SK-N-SH (cell line): ENCODE measurements around the gene ETV6.

Experiments used
- CTCF ChIP-seq: fragments of 200-600 bp; sonication (generic); IDR thresholded peaks from 2 replicates; pipeline ENCODE4 v1.6.1; 2017; ENCODE audit warnings: antibody characterized with exemption, mild to moderate bottlenecking, moderate library complexity
- EP300 ChIP-seq, 2 experiments: IDR thresholded peaks; 2 replicates each; pipeline versions ENCODE4 v1.4.0 to v1.6.1; 2012; ENCODE audit warnings: borderline replicate concordance in 1 of 2, low read depth in 1 of 2, low read length in 1 of 2
- GABPA ChIP-seq: IDR thresholded peaks from 2 replicates; pipeline ENCODE4 v1.4.0; 2012; ENCODE audit warnings: low read depth, mild to moderate bottlenecking
- POLR2AphosphoS5 ChIP-seq: IDR thresholded peaks from 2 replicates; pipeline ENCODE4 v1.6.1; 2012; ENCODE audit warnings: low read depth, low read length
- RAD21 ChIP-seq: IDR thresholded peaks from 2 replicates; pipeline ENCODE4 v1.6.1; 2012; ENCODE audit warnings: mild to moderate bottlenecking, low read length
- RCOR1 ChIP-seq: fragments of 150-350 bp; IDR thresholded peaks from 2 replicates; pipeline ENCODE4 v1.6.1; 2017; ENCODE audit warnings: antibody characterized with exemption, low read length
- TAF1 ChIP-seq: IDR thresholded peaks from 2 replicates; pipeline ENCODE4 v1.6.1; 2012; ENCODE audit warnings: low read depth, mild to moderate bottlenecking, low read length, moderate library complexity, borderline replicate concordance
- TCF12 ChIP-seq: IDR thresholded peaks from 2 replicates; pipeline ENCODE4 v1.4.0; 2012
- USF2 ChIP-seq: fragments of 150-350 bp; IDR thresholded peaks from 2 replicates; pipeline ENCODE4 v1.6.1; 2017; ENCODE audit warnings: antibody characterized with exemption, low read length, low read depth, borderline replicate concordance
- YY1 ChIP-seq: IDR thresholded peaks from 2 replicates; pipeline ENCODE4 v1.4.0; 2012; ENCODE audit warnings: low read depth, mild to moderate bottlenecking
- ZBTB33 ChIP-seq: IDR thresholded peaks from 2 replicates; pipeline ENCODE4 v1.4.0; 2012; ENCODE audit warnings: low read depth, borderline replicate concordance
- TF ChIP-seq, protein P1 (sequence below): IDR thresholded peaks from 2 replicates; pipeline ENCODE4; 2012
- TF ChIP-seq, protein P2 (sequence below): IDR thresholded peaks from 2 replicates; pipeline ENCODE4 v1.4.0; 2012; ENCODE audit warnings: low read depth

- TF ChIP-seq, protein P1, sequence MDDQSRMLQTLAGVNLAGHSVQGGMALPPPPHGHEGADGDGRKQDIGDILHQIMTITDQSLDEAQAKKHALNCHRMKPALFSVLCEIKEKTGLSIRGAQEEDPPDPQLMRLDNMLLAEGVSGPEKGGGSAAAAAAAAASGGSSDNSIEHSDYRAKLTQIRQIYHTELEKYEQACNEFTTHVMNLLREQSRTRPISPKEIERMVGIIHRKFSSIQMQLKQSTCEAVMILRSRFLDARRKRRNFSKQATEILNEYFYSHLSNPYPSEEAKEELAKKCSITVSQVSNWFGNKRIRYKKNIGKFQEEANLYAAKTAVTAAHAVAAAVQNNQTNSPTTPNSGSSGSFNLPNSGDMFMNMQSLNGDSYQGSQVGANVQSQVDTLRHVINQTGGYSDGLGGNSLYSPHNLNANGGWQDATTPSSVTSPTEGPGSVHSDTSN, result no peak
- TF ChIP-seq EP300 (IDR thresholded peaks at IDR 0.05; ENCODE audit: borderline replicate concordance in 1 of 2, low read depth in 1 of 2, low read length in 1 of 2) (no peak), CTCF (no peak), RCOR1 (no peak), USF2 (no peak), RAD21 (no peak), ZBTB33 (no peak), POLR2AphosphoS5 (no peak), GABPA (no peak), TCF12 (no peak), TAF1 (no peak), YY1 (no peak)
- TF ChIP-seq, protein P2, sequence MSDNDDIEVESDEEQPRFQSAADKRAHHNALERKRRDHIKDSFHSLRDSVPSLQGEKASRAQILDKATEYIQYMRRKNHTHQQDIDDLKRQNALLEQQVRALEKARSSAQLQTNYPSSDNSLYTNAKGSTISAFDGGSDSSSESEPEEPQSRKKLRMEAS, result no peak
Measured at GRCh38 chr12:11756523-11756922, 107.0 kb downstream of the ETV6 start.
